Measurements from ENCODE around the gene GEMIN7. TPM values are rescaled to one million over a fixed set of nuclear protein-coding genes. Genes with fewer than 3 reads are reported as not detected.

Gene GEMIN7
- total and polyA plus RNA-seq, 2 of the 13 experiments (the other 11 are each of a cell fraction or from before 2014, with no cell fraction given), result 24.1 to 30.6 TPM

GRCh38 chr19:45125975-45126493 is 47.0 kb downstream of the GEMIN7 start (continued):
- no peak for TF ChIP-seq ZNF513 (CRISPR knock-in tag; conservative IDR thresholded peaks at IDR 0.05)
- TF ChIP-seq ZNF782 (CRISPR knock-in tag; IDR thresholded peaks at IDR 0.05; ENCODE audit: borderline replicate concordance), result no peak
- TF ChIP-seq ZBTB3 (CRISPR knock-in tag; IDR thresholded peaks at IDR 0.05; ENCODE audit: borderline replicate concordance, low read depth), result no peak
- no peak for TF ChIP-seq ZNF101 (CRISPR knock-in tag; IDR thresholded peaks at IDR 0.05; ENCODE audit: borderline replicate concordance, low read depth)
- TF ChIP-seq ZNF703 (CRISPR knock-in tag; IDR thresholded peaks at IDR 0.05; ENCODE audit: borderline replicate concordance), result no peak
- no peak for TF ChIP-seq KLF11 (CRISPR knock-in tag; IDR thresholded peaks at IDR 0.05)
- TF ChIP-seq ZNF296 (CRISPR knock-in tag; conservative IDR thresholded peaks at IDR 0.05), result no peak
- no peak for TF ChIP-seq ZNF496 (CRISPR knock-in tag; IDR thresholded peaks at IDR 0.05; ENCODE audit: insufficient replicate concordance)
- no peak for TF ChIP-seq TCF7L2 (IDR thresholded peaks at IDR 0.05; ENCODE audit: low read depth, low read length)
- no peak for TF ChIP-seq MTF1 (CRISPR knock-in tag; IDR thresholded peaks at IDR 0.05)
- no peak for TF ChIP-seq SNAPC5 (CRISPR knock-in tag; IDR thresholded peaks at IDR 0.05; ENCODE audit: borderline replicate concordance)
- TF ChIP-seq ERF (CRISPR knock-in tag; IDR thresholded peaks at IDR 0.05), result peak; percentile 59; the same call in 1 of the 2 replicates
- TF ChIP-seq PPARG (CRISPR knock-in tag; conservative IDR thresholded peaks at IDR 0.05), result no peak
- no peak for TF ChIP-seq MTERF4 (CRISPR knock-in tag; IDR thresholded peaks at IDR 0.05)
- TF ChIP-seq HNF4G (IDR thresholded peaks at IDR 0.05; ENCODE audit: borderline replicate concordance, low read depth, low read length), result no peak
- no peak for TF ChIP-seq HNF4G (CRISPR knock-in tag; IDR thresholded peaks at IDR 0.05; ENCODE audit: borderline replicate concordance, low read depth)
- no peak for TF ChIP-seq BCL3 (CRISPR knock-in tag; IDR thresholded peaks at IDR 0.05)
- TF ChIP-seq ZNF569 (CRISPR knock-in tag; IDR thresholded peaks at IDR 0.05; ENCODE audit: borderline replicate concordance), result no peak
- TF ChIP-seq STAG1 (CRISPR knock-in tag; IDR thresholded peaks at IDR 0.05), result peak; percentile 86
- TF ChIP-seq ZBTB8A (CRISPR knock-in tag; IDR thresholded peaks at IDR 0.05; ENCODE audit: borderline replicate concordance, low read depth), result no peak
- TF ChIP-seq HOXA9 (CRISPR knock-in tag; IDR thresholded peaks at IDR 0.05; ENCODE audit: borderline replicate concordance), result no peak
- no peak for TF ChIP-seq DZIP1 (CRISPR knock-in tag; IDR thresholded peaks at IDR 0.05)
- TF ChIP-seq POLR2G (IDR thresholded peaks at IDR 0.05; ENCODE audit: low read depth, low read length), result no peak
- 0 out of 2 replicates have a peak, but pooled peaks have one; percentile 47 for TF ChIP-seq ZNF501 (CRISPR knock-in tag; IDR thresholded peaks at IDR 0.05)
- TF ChIP-seq IKZF1 (IDR thresholded peaks at IDR 0.05), result no peak
